Fibroblast of lung (primary cell): Measurements from ENCODE around the gene SLC7A4. TPM values are rescaled to one million over a fixed set of nuclear protein-coding genes. Genes with fewer than 3 reads are reported as not detected.
"Not testable (repeated sequence)": the region's sequence is repeated elsewhere in the genome, so short reads cannot be mapped to it uniquely, and the experiment has no call there.

Source experiments
- DNase-seq, 2 donors: peaks; one replicate each; pipeline versions ENCODE4 v3.0.0 to v3.0.0-alpha.2; 2010; ENCODE audit warnings: low read depth in 2 of 2
- H2AFZ ChIP-seq: 2 replicates; pipeline ENCODE4 v1.5.1; 2012; ENCODE audit warnings: low read length, control low read depth, inconsistent platforms
- H3K27ac ChIP-seq: 2 replicates; pipeline ENCODE4 v1.5.1; 2011; ENCODE audit warnings: low read length, control low read depth; ENCODE audit not compliant: insufficient read depth
- H3K27me3 ChIP-seq: 2 replicates; pipeline ENCODE4 v1.5.1; 2011; ENCODE audit warnings: mild to moderate bottlenecking, low read length; ENCODE audit not compliant: control insufficient read depth, insufficient read depth
- H3K36me3 ChIP-seq: 2 replicates; pipeline ENCODE4 v1.5.1; 2011; ENCODE audit warnings: low read length; ENCODE audit not compliant: control insufficient read depth, insufficient read depth
- H3K4me1 ChIP-seq: 2 replicates; pipeline ENCODE4 v1.5.1; 2011; ENCODE audit warnings: low read length; ENCODE audit not compliant: control insufficient read depth, insufficient read depth; ENCODE audit errors: extremely low read depth
- H3K4me2 ChIP-seq: 2 replicates; pipeline ENCODE4 v1.5.1; 2011; ENCODE audit warnings: low read length, control low read depth; ENCODE audit not compliant: insufficient read depth; ENCODE audit errors: extremely low read depth
- H3K4me3 ChIP-seq, 4 experiments: fragments of 200-600 bp in 1 of 4; sonication (generic) in 1 of 4; replicated peaks in 1 of 4; 2 replicates each; pipeline ENCODE4 v1.5.1; 2011 to 2016; ENCODE audit warnings: low read length in 4 of 4, low read depth in 3 of 4, mild to moderate bottlenecking in 3 of 4, control low read depth in 2 of 4, inconsistent platforms in 1 of 4, mixed read lengths in 1 of 4; ENCODE audit not compliant: insufficient read depth in 1 of 4; ENCODE audit errors: control extremely low read depth in 1 of 4
- H3K79me2 ChIP-seq: 2 replicates; pipeline ENCODE4 v1.5.1; 2012; ENCODE audit warnings: mild to moderate bottlenecking, low read length, inconsistent platforms; ENCODE audit not compliant: control insufficient read depth, insufficient read depth
- H3K9ac ChIP-seq: 2 replicates; pipeline ENCODE4 v1.5.1; 2011; ENCODE audit warnings: mild to moderate bottlenecking, low read length, control low read depth; ENCODE audit not compliant: insufficient read depth
- H3K9me3 ChIP-seq: 2 replicates; pipeline ENCODE4 v1.5.1; 2012; ENCODE audit warnings: low read depth, low read length; ENCODE audit not compliant: control insufficient read depth, insufficient read depth
- H4K20me1 ChIP-seq: 2 replicates; pipeline ENCODE4 v1.5.1; 2011; ENCODE audit warnings: low read length; ENCODE audit not compliant: control insufficient read depth, insufficient read depth; ENCODE audit errors: extremely low read depth
- CTCF ChIP-seq, 2 donors: IDR thresholded peaks in 1 of 2; conservative IDR thresholded peaks in 1 of 2; 1 replicate in 1 of 2; 2 replicates in 1 of 2; pipeline ENCODE4 v1.5.1; 2011 to 2012; ENCODE audit warnings: low read length in 2 of 2, control low read depth in 1 of 2, inconsistent platforms in 1 of 2, low read depth in 1 of 2, mild to moderate bottlenecking in 1 of 2
- EZH2 ChIP-seq: IDR thresholded peaks from 2 replicates; pipeline ENCODE4 v1.5.1; 2012; ENCODE audit warnings: low read length, control low read depth, mild to moderate bottlenecking; ENCODE audit errors: missing control alignments
- polyA plus RNA-seq, 2 donors: library from polyadenylated mRNA; depleted of rRNA in 1 of 2; stranded (reverse) in 1 of 2; unstranded in 1 of 2; fragments of >200 nt; gene quantifications; 2 replicates each; pipeline ENCODE4 v1.2.1, GENCODE V29; 2011 to 2012; ENCODE audit warnings: missing spikeins in 1 of 2
- total RNA-seq: library from RNA; depleted of rRNA; stranded (reverse); fragments of >200 nt; gene quantifications from 2 replicates; pipeline ENCODE4 v1.2.1, GENCODE V29; 2014

The SLC7A4 gene
- total and polyA plus RNA-seq, 2 donors (not counting 1 experiment from before 2014, with no cell fraction given) = 0.83 to 0.92 TPM

GRCh38 chr22:21043860-21044535 lies 11.6 kb upstream of the SLC7A4 start:
- no peak for DNase-seq
- Histone ChIP-seq H2AFZ (no peak overlapping the region), H3K4me2 (no peak overlapping the region), H3K36me3 (no peaks in the 10 kb centered on the region), H3K4me1 (peaks cover 30% of the 10 kb centered on the region), H3K4me3 (peak overlapping the region in 1 of 4 experiments; percentile 36), H3K9ac (peak overlapping the region; percentile 31), H4K20me1 (no peaks in the 10 kb centered on the region), H3K27ac (peak overlapping the region; percentile 93), H3K79me2 (no peaks in the 10 kb centered on the region), H3K27me3 (no peaks in the 10 kb centered on the region), H3K9me3 (no peaks in the 10 kb centered on the region)
- TF ChIP-seq EZH2 (no peak), CTCF (conservative IDR thresholded peaks at IDR 0.05 in 1 of 2, IDR thresholded peaks at IDR 0.05 in 1 of 2; ENCODE audit: low read depth in 1 of 2, low read length in 2 of 2) (no peak)

GRCh38 chr22:21042978-21043859 lies 10.9 kb upstream of the SLC7A4 start:
- Histone ChIP-seq H3K4me2 (no peak overlapping the region), H3K27ac (no peak overlapping the region), H2AFZ (no peak overlapping the region), H3K27me3 (no peaks in the 10 kb centered on the region), H3K36me3 (no peaks in the 10 kb centered on the region), H4K20me1 (no peaks in the 10 kb centered on the region), H3K9me3 (no peaks in the 10 kb centered on the region), H3K4me1 (peaks cover 35% of the 10 kb centered on the region), H3K4me3 (no peak overlapping the region), H3K79me2 (no peaks in the 10 kb centered on the region), H3K9ac (no peak overlapping the region)
- no peak for DNase-seq
- no peak for TF ChIP-seq EZH2
- TF ChIP-seq CTCF (conservative IDR thresholded peaks at IDR 0.05 in 1 of 2, IDR thresholded peaks at IDR 0.05 in 1 of 2; ENCODE audit: low read depth in 1 of 2, low read length in 2 of 2) = no peak

- no peak overlapping the region for H3K4me3 ChIP-seq
- no peak overlapping the region for H2AFZ ChIP-seq
- H3K4me1 ChIP-seq = peaks cover 41% of the 10 kb centered on the region
- no peaks in the 10 kb centered on the region for H4K20me1 ChIP-seq
- no peak overlapping the region for H3K27ac ChIP-seq
- no peak overlapping the region for H3K4me2 ChIP-seq
- peak; percentile 34 to 68 for DNase-seq
- no peak for TF ChIP-seq EZH2
- H3K36me3 ChIP-seq = no peaks in the 10 kb centered on the region
- no peak overlapping the region for H3K9ac ChIP-seq
- no peaks in the 10 kb centered on the region for H3K79me2 ChIP-seq
- H3K27me3 ChIP-seq = no peaks in the 10 kb centered on the region
- no peaks in the 10 kb centered on the region for H3K9me3 ChIP-seq
Observed at GRCh38 chr22:21041937-21042336, 9.6 kb upstream of the SLC7A4 start.

- peaks cover 25% of the 10 kb centered on the region for H3K4me1 ChIP-seq
- not testable (repeated sequence) for DNase-seq, H3K9ac ChIP-seq, H3K4me2 ChIP-seq, H2AFZ ChIP-seq, H4K20me1 ChIP-seq, H3K79me2 ChIP-seq, H3K27ac ChIP-seq, H3K4me3 ChIP-seq, H3K27me3 ChIP-seq, H3K9me3 ChIP-seq, H3K36me3 ChIP-seq
Observed at GRCh38 chr22:21039158-21039557, 6.8 kb upstream of the SLC7A4 start.
